Stimulated activated CD8-positive, alpha-beta memory T cell treated with anti-CD3 and anti-CD28 coated beads, Interleukin-15, amount 100 ng/mL, for 48 hours (primary cell): Measurements from ENCODE around the gene NEDD4L.

Source experiments
- DNase-seq, 2 donors: peaks; one replicate each; pipeline ENCODE4 v3.0.0-alpha.2; 2020; ENCODE audit warnings: low read depth in 2 of 2

Gene NEDD4L

DNA sequence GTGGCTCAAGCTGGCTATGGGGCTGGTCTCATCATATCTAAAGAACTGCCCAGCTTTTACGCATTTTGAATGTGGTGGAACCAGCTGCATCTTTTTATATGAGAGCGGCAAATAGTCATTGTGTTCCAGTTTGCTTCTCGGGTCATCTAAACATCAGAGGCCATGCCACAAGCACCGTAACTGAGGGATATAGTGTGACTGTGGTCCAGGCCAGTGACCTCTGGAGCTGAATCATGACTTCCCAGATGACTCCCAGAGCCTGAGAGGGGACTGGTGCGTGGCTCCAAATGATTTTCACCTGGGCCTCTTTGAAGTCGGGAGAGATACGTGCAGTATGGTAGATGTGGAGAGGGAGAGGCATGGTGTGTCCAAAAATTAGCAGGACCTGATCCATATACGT lies 271.0 kb downstream of the NEDD4L start:
- no peak for DNase-seq

DNA sequence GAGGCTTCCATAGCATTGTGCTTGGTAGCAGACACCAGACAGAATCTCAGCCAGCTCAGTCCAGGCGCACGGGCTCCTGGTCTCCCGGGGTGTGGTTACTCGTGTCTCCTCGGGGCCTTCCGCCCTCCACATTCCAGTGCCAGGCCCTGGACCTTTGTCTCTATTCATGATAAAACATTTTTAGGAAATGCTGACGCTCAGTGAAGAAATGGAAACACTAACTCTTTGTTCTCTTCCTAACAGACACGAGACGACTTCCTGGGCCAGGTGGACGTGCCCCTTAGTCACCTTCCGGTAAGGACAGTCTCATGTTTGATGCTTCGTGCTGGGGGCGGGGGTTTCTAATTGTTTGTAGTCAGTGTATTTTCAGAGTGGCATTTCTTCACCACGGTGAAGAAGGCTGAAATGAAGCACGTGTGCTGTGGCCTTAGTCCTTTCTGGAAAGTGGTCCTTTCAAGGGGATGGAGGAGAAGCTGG lies 271.8 kb downstream of the NEDD4L start:
- DNase-seq: no peak

GRCh38 chr18:58316396-58317342 lies 272.6 kb downstream of the NEDD4L start:
- no peak for DNase-seq

GRCh38 chr18:58319719-58320118 lies 275.7 kb downstream of the NEDD4L start:
- DNase-seq: no peak

GRCh38 chr18:58320907-58321561 lies 277.0 kb downstream of the NEDD4L start:
- no peak for DNase-seq

DNA sequence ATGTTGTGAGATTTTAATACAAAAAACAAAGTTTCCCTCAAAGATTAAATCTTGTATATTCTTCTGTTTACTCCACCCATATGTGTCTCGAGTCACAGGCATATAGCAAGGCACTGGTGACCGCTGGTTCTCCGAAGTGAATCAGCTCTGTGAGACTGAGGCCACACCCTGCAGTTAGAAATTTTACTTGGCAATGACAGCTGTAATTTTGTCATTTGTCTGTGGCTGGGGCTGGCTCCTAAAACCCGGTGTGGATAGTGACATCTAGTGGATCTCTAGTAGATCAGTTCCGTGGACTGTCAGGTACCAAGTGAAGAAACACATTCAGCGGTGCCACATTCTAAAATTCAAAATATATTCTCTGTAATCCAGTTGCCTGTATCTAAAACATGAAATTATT lies 278.0 kb downstream of the NEDD4L start:
- peak in 1 of 2 donors; percentile 25 for DNase-seq

- no peak for DNase-seq
These were observed 278.4 kb downstream of the NEDD4L start for GRCh38 chr18:58322464-58322863.

DNA sequence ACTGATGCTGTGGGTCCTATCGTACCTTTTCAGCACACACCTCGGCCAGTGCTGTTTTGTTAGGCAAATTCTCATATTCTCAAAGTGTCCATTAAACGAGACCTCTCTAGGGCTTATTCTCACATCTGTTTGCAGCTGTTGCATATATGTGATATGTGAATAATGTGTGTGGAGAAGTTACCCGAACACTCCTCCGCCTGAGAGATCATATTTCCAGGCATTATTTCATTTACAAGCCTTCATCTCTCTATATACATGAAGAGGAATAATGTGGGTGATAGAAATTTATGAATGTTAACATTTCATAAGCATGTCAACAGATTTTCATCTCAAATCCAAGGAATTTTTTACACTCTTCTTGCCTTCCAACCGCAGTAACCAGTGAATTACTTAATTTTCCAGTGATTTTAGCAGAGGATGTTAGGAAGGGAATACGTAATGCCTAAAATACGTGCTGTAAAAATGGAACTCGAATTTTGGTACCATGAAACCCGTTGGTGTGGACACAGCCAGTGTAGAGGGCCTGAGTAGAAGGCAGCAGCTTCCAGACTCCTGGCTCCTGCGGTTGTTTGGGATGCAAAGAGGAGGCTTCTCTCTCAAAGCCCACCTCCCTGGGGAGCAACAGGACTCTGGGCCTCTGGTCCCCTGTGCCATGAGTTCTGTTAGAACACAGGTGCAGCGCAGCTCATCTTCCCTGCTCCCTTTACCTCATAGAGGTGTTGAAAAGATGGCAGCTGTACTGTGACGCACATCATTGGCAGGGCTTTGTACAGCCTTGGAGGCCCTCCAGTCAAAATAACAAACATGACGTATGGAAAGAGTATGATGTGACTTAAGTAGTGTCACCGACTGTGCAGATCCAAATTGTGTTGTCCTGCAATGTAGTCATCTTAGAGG lies 280.1 kb downstream of the NEDD4L start:
- DNase-seq: no peak

DNA sequence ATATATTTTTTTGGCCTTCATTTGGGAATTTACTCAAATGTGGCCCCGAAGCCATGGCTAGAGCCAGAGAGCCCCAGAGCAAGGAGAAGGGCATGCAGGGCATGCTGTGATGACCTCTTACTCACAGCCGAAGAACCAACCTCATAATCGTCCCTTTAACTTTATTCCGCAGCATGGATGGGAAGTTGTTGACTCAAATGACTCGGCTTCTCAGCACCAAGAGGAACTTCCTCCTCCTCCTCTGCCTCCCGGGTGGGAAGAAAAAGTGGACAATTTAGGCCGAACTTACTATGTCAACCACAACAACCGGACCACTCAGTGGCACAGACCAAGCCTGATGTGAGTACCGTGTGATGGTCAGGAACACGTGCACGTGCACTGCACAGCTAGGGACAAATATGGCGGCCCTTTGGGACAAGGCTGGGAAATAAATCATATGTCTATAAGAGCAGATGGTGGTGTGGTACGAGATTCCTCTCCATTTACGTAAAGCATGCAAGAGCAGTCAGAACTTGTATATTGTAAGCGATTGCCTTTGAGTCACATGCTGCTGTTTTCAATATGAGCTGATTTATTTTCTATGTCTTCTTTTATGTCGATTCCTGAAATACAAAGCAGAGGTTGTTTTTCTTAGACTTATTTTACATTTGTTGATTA lies 280.9 kb downstream of the NEDD4L start:
- DNase-seq: no peak

GRCh38 chr18:58325494-58325893 lies 281.5 kb downstream of the NEDD4L start:
- DNase-seq: no peak

GRCh38 chr18:58334061-58334460 lies 290.0 kb downstream of the NEDD4L start:
- DNase-seq: no peak

- no peak for DNase-seq
These were observed 291.2 kb downstream of the NEDD4L start for GRCh38 chr18:58335223-58335622.

DNA sequence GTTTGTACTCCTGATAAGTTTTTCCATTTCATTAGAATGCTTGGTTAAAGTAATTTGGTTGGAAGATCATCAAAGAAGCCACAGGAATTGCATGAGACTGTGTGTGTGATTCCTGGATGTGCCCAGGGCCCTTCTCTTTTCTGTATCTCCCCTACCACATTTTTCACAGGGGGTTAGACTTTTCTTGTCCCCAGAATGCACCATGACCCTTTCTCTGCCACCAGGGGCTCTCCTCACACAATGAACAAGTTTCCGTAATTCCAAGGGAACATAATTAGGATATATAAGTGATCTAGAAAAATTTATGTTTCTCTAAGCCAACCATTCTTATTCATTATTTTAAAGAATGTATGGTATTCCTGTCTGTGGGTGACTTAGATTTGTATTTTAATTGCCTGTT lies 291.8 kb downstream of the NEDD4L start:
- DNase-seq: no peak

DNA sequence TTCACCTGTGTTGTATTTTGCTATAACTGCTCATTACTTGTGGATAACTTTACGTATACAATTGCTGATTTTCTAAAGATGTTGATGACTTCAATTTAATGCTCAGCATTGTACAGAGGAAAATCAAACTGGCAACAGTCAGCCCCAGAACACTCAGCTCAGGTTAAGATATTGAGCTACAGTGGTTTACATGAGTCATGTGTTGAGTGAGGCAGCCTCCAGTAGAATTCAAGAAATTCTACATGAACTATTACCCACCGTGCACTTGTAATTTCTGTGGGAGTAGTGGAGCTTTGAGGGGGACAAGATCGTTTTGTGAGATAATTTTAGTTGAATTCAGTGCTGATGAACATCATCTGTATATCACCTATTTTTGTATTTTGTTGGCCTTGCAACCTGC lies 292.6 kb downstream of the NEDD4L start:
- DNase-seq: no peak

DNA sequence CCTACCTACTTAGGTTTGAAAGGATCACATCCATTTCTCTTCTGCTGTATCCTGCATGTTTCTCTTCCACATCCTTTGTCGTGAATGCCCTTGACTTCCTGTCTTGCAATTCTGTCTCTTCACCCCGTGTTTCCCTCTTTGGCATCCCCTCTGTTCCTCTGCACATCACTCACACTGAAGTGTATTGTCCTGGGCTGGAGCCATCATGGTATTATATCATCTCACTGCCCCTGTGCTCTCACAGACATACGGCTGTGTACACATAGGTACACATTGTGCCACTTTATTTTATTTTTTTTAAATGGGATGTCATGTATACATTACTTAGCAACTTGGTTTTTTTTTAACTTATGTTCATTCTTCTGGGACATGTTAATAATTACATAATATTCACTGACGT lies 293.3 kb downstream of the NEDD4L start:
- DNase-seq: no peak

- no peak for DNase-seq
These were observed 293.7 kb downstream of the NEDD4L start for GRCh38 chr18:58337686-58338085.

- no peak for DNase-seq
These were observed 294.1 kb downstream of the NEDD4L start for GRCh38 chr18:58338141-58338540.

- no peak for DNase-seq
These were observed 295.1 kb downstream of the NEDD4L start for GRCh38 chr18:58338961-58339592.

- no peak for DNase-seq
These were observed 295.9 kb downstream of the NEDD4L start for GRCh38 chr18:58339890-58340289.

DNA sequence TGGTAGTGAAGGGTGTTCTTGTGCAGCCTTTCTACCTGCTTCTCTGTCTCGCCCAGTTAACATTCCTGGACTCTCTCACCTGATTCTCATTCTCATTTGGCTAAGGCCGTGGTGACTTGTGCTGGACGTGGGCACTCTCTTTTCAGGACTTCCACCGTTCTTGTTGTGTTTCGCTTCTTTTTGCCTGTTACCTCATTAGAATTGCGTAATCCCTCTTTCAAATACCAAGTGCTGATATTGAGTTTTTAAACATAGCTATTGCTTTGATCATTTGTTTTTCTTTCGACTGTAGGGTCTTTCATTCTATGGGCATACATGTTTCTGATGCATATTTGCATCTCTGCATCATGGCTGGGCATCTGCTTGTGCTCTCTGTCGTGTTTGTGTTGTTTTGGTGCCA lies 297.9 kb downstream of the NEDD4L start:
- DNase-seq: no peak

GRCh38 chr18:58344080-58344670 lies 300.1 kb downstream of the NEDD4L start:
- no peak for DNase-seq
